Measurements from ENCODE around the gene TAF6. TPM values are rescaled to one million over a fixed set of nuclear protein-coding genes. Genes with fewer than 3 reads are reported as not detected.

TAF6 gene
- total RNA-seq, 6 experiments from 2014 or later: 11.1 to 27.2 (median 15.8) TPM

DNA sequence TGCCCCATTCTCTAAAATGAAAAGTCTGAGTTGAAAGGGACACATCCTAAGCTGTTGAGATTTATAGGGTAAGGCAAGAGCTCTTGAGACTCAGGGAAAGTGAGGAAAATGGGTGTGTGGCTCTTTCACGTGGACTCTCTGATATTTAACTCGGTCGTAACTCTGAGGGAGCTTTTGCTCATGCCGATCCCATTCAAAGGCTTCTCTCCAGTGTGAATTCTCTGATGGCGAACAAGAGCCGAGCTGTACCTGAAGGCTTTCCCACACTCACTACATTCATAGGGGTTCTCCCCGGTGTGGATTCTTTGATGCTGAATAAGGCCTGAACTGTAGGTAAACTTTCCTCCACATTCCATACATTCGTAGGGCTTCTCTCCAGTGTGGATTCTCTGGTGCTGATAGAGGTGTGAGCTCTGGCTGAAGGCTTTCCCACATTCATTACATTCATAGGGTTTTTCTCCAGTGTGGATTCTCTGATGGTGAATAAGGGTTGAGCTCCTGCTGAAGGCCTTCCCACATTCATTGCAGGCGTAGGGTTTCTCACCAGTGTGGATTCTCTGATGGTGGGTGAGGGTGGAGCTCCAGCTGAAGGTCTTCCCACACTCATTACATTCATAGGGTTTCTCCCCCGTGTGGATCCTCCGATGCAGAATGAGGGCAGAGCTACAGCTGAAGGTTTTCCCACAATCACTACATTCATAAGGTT lies 48.0 kb downstream of the TAF6 start:
- Histone ChIP-seq H3K9me3 (peaks cover 4 to 16% (median 9%) of the 10 kb centered on the region in 4 donors), H3K4me3 (no peak overlapping the region), H3K27ac (no peak overlapping the region), H3K27me3 (no peaks in the 10 kb centered on the region), H3K36me3 (peaks cover 8 to 65% (median 53%) of the 10 kb centered on the region in 4 donors), H3K4me1 (peaks cover 0 to 9% (median 4%) of the 10 kb centered on the region in 4 donors)
- 98% methylated on average over 9 of the region's 11 CpGs for WGBS (ENCODE audit: insufficient coverage, low coverage, low lambda C conversion rate, missing lambda C conversion rate)
- no peak for ATAC-seq
- DNase-seq: no peak
- TF ChIP-seq POLR2A (IDR thresholded peaks at IDR 0.05) (no peak), CTCF (IDR thresholded peaks at IDR 0.05) (no peak)
- intact Hi-C loops (cut with DNase I): no loop called here

GRCh38 chr7:100069991-100070390 lies 49.2 kb downstream of the TAF6 start:
- peaks cover 8 to 54% (median 47%) of the 10 kb centered on the region in 4 donors for H3K36me3 ChIP-seq
- no peak for DNase-seq
- intact Hi-C loops (cut with DNase I): no loop called here
- H3K27me3 ChIP-seq: no peaks in the 10 kb centered on the region
- no peak for TF ChIP-seq CTCF (IDR thresholded peaks at IDR 0.05)
- TF ChIP-seq POLR2A (IDR thresholded peaks at IDR 0.05): no peak
- H3K27ac ChIP-seq: no peak overlapping the region
- peaks cover 0 to 20% (median 8%) of the 10 kb centered on the region in 4 donors for H3K4me1 ChIP-seq
- no peak for ATAC-seq
- 88% methylated on average over 5 of the region's 5 CpGs for WGBS (ENCODE audit: insufficient coverage, low coverage, low lambda C conversion rate, missing lambda C conversion rate)
- no peak overlapping the region for H3K4me3 ChIP-seq
- peaks cover 4 to 16% (median 9%) of the 10 kb centered on the region in 4 donors for H3K9me3 ChIP-seq

DNA sequence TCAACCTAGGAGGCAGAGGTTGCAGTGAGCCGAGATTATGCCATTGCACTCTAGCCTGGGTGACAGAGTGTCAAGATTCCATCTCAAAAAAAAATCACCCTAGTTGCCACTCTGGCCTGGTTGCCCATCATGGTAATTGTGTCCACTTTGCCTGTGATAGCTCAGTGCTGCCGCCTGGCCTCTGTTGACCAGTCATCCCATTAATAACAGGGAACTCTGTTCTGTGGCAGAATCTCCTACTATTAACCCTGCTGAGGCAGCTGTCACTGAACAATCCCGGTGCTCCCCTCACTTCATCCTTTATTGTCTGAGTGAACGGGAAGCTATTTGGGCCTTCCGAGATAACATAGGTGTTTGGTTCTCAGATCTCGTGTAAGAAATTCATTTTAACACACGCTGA lies 52.2 kb downstream of the TAF6 start:
- H3K4me3 ChIP-seq: no peak overlapping the region
- TF ChIP-seq CTCF (IDR thresholded peaks at IDR 0.05) (no peak), POLR2A (IDR thresholded peaks at IDR 0.05) (no peak)
- peaks cover 0 to 25% (median 10%) of the 10 kb centered on the region in 4 donors for H3K4me1 ChIP-seq
- peak overlapping the region in 1 of 3 donors; percentile 89 for H3K27ac ChIP-seq
- intact Hi-C loops (cut with DNase I): no loop called here
- 76% methylated on average over 5 of the region's 7 CpGs for WGBS (ENCODE audit: insufficient coverage, low coverage, low lambda C conversion rate, missing lambda C conversion rate)
- no peak for ATAC-seq
- peaks cover under 1 to 16% (median 8%) of the 10 kb centered on the region in 4 donors for H3K9me3 ChIP-seq
- no peak for DNase-seq
- peaks cover 8 to 33% (median 24%) of the 10 kb centered on the region in 4 donors for H3K36me3 ChIP-seq
- no peaks in the 10 kb centered on the region for H3K27me3 ChIP-seq

DNA sequence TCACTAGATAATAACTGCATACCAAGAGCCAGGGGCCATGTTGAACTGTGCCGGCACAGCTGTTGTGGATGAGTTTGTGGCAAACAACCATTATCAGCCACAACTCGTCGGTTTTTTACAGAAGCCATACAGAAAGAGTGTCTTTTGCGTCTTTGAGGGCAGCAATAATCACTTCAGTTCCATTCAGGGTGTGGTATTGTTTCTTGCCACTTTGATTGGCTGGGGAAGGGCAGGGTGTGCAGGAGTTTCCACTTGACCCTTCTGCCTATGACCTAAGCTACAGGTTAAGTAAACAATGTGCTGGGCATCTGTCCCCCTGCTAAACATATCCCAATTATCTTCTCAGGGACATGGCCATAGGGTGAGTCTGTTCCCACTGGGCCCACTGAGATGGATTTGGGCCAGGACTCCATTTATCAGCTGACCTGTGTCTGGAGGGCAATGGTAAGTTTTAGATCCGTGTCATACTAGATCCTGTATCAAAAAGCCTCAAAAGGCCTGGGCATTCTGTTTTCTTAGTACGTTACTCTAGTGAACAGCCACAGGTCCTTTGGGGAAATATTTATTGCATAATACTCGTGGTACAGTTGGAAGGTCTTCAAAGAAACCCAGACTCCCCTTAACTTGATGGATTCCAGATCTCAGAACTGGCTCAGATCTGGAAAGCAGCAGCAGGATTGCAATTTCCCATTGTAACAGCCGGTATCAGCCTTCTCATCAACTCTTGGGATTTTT lies 53.5 kb downstream of the TAF6 start:
- intact Hi-C loops (cut with DNase I): no loop called here
- WGBS (ENCODE audit: insufficient coverage, low coverage, low lambda C conversion rate, missing lambda C conversion rate): 11% methylated on average over 7 of the region's 8 CpGs
- peaks cover 0 to 24% (median 13%) of the 10 kb centered on the region in 4 donors for H3K36me3 ChIP-seq

More for the DNA sequence above, 53.5 kb downstream of the TAF6 start:
- Histone ChIP-seq H3K27ac (peak overlapping the region; percentile 29 to 89 (median 74)), H3K27me3 (no peaks in the 10 kb centered on the region), H3K9me3 (peaks cover 0 to 4% (median under 1%) of the 10 kb centered on the region in 4 donors), H3K4me3 (peak overlapping the region in 1 of 3 donors; percentile 24), H3K4me1 (peaks cover 0 to 25% (median 10%) of the 10 kb centered on the region in 4 donors)
- TF ChIP-seq POLR2A (IDR thresholded peaks at IDR 0.05) (no peak), CTCF (IDR thresholded peaks at IDR 0.05) (no peak)
- ATAC-seq (peak; percentile 92 to 96 (median 96)), DNase-seq (peak in 2 of 3 donors; percentile 77 to 87)
